Measurements from ENCODE around the gene ADAMTS12.
"Not testable (repeated sequence)": the region's sequence is repeated elsewhere in the genome, so short reads cannot be mapped to it uniquely, and the experiment has no call there.

The ADAMTS12 gene

DNA sequence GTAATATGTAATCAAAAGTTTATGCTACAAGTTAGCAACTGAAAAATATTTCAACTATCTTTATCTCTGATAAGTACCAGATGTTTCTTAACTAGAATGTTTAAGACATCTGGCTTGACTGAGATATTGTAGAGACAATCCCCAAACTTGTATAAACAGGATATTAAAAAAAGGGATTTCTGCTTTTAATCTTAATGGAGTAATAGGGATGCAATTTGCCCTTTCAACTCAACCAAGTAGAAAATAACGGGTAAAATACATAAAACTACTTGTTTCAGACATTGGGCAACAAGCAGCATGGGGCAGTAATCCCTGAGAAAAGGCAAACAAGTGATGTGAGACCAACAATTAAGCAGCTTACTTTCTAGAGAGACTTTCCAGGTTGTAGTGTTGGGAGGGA, 9.4 kb upstream of the ADAMTS12 start:
- no peak for DNase-seq (ENCODE audit: low spot score)

- DNase-seq (ENCODE audit: low spot score): no peak
Observed at GRCh38 chr5:33894566-33894965, 2.8 kb upstream of the ADAMTS12 start.

DNA sequence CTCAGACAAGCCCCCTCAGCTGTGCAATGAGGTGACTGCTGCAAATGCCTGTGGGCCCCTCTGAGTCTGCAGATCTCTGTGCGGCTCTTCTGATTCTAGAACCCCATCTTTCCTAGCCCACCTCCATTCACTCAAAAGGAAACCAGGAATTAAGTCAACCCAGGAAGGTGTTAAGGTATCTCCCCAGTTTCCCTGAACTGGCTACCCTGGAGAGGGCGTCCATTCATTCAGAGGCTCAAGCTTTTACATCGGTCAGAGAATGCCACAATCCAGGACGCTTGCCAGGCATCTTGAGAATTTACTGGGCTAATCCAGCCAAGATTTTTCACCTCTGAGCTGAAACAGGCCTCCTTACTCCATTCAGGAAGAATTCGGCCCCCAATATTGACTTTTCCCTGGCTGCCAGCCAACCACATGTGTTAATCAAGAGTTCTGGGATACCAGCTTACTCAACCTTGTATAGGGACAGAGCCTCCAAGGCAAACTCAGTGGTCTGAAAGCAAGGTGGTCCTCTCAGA, 889 bp upstream of the ADAMTS12 start:
- no peak for DNase-seq (ENCODE audit: low spot score)

GRCh38 chr5:33891446-33891787, 373 bp downstream of the ADAMTS12 start:
- no peak for DNase-seq (ENCODE audit: low spot score)

DNA sequence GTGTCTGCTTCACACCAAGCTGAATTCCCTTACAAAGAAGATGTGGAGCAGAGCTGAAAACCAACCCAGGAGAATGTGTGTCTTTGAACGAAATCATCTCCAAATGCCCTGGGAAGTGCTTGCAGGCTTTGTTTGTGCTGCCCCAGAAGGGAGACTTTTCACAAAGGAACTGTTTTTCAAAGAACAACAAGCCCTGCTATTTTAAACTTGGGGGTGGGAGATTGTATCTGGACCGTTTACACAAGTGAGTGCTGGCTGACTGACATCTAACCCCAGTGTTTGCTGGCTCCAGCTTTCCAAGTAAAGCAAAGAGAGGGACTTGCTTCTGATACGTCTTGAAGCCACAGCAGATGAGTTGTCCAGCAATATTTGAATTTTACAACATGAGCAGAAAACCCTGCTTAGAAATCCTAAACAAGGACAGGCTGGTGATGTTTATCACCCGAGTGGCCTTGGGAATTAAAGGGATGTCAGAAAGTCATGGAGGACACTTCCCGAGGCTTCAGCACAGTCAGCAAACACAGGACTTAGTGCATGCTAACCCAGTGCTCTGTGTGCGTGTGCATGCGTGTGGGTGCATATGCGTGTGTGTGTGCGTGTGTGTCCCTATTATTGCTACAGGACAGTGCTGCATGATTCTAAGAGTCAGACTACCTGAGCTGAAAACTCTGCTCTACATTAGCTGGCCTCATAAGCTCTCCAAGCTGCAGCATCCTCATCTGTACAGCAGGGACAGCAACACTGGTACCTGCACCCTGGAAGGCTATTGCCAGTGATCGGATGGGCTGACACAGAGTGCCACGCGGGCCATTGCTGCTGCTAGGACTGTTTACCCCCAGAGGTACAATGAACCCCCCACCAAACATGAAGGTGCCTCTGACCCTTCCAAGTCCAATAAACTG, 1.4 kb downstream of the ADAMTS12 start:
- no peak for DNase-seq (ENCODE audit: low spot score)

- DNase-seq (ENCODE audit: low spot score): no peak
Observed at GRCh38 chr5:33888587-33888986, 3.2 kb downstream of the ADAMTS12 start.

GRCh38 chr5:33887268-33887667, 4.5 kb downstream of the ADAMTS12 start:
- no peak for DNase-seq (ENCODE audit: low spot score)

DNA sequence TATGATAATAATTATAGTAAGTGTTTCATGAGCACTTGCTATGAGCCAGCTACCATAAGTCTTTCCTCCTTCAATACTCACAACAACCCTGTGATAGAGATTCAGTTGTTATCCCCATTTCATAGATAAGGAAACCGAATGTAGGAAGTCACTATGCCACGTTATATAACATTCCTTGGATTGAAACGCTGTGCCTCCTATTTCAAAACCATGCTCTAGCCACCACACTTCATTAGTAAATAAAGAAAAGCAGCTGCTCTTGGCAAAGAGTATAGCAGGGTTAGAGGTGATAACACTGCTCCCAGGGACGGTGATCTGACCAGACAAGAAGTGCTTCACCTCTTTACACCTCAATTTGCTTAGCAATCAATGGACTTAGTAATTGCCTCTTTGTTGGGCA, 5.5 kb downstream of the ADAMTS12 start:
- DNase-seq (ENCODE audit: low spot score): no peak

DNA sequence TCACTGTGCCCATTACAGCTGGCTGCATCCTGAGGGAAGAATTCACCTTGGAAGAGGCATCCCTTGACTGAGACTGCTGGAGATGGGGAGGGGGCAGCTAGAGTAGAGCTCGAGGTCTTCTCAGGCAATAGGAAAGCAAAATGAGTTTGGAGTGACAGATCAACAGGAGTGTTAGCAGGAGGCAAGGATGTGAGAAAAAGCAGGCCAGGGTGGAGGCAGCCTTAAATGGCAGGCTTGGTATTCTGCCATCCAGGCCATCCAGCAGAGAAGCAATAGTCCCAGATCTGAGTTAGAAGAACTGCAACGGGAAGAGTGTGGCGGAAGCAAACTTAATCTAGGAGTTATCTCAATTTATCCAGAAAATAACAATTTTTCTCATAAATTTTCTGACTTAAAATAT, 6.1 kb downstream of the ADAMTS12 start:
- no peak for DNase-seq (ENCODE audit: low spot score)

DNA sequence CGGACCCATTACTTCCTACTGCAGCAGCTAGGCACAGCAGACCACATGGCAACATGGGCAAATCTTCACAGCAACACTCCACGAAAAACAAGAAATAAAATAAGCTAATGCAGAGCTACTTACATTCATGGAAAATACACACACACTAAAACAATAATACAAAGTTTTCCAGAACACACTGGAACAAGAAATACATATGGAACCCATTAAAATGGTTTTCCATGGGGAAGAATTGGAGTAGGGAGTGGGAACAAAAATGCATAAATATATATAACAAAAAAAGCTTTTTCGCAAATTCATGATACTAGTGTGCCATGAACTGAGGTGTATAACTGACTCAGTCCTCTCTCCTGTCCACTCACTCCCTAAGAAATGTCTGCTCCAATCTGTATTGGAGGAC, 8.3 kb downstream of the ADAMTS12 start:
- no peak for DNase-seq (ENCODE audit: low spot score)

DNA sequence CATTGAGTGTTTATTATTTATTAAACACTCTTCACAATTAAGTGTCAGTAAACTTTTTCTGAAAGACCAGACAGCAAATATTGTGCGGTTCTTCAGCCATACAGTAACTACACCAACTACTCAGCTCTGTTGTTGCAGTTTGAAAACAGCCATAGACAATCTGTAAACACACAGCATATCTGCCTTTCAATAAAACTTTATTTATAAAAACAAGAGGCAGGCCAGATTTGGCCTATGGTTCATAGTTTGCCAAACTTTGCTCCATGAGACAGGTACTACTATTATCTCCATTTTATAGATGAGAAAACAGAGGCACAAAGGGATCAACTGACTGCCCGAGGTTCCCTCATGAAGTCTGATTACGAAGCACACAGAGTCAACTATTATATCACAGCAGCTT, 11.5 kb downstream of the ADAMTS12 start:
- DNase-seq (ENCODE audit: low spot score): no peak

DNA sequence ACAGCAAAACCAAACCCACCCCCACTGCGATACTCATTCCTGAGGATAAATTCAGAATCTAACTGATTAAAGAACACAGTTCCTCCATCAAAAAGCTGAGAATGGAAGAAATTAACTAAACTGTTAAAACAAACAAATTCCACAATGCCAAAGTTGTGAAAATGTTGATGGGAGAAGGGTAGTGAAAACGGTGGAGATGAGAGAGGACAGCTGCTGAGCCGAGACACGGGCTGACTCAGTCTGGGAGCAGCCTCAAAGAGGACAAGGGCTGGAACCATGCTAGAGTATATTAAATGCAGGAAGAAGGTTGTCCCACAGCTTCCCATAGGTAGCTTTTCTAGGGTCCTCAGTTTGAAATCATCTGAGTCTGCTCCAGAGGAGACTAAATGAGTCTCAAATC, 14.3 kb downstream of the ADAMTS12 start:
- DNase-seq (ENCODE audit: low spot score): no peak

DNA sequence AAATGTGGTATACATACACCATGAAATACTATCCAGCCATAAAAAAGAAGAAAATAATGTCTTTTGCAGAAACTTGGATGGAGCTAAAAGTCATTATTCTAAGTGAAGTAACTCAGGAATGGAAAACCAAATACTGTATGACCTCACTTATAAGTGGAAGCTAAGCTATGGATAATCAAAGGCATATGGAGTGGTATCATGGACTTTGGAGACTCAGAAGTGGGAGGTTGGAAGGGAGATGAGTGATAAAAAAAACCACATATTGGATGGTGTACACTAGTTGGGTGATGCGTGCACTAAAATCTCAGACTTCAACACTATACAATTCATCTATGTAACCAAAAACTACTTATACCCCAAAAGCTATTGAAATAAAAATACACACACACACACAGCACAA, 24.5 kb downstream of the ADAMTS12 start:
- no peak for DNase-seq (ENCODE audit: low spot score)

DNA sequence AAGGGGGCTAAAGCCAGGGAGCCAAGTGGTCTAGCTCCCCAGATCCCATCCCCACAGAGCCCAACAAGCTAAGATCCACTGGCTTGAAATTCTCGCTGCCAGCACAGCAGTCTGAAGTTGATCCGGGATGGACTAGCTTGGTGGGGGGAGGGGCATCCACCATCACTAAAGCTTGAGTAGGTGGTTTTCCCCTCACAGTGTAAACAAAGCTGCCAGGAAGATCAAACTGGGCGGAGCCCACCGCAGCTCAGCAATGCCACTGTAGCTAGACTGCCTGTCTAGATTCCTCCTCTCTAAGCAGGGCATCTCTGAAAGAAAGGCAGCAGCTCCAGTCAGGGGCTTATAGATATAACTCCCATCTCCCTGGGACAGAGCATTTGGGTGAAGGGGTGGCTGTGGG, 32.6 kb downstream of the ADAMTS12 start:
- not testable (repeated sequence) for DNase-seq (ENCODE audit: low spot score)

GRCh38 chr5:33857037-33857436, 34.8 kb downstream of the ADAMTS12 start:
- no peak for DNase-seq (ENCODE audit: low spot score)

GRCh38 chr5:33855396-33855795, 36.4 kb downstream of the ADAMTS12 start:
- no peak for DNase-seq (ENCODE audit: low spot score)

GRCh38 chr5:33854733-33855151, 37.0 kb downstream of the ADAMTS12 start:
- no peak for DNase-seq (ENCODE audit: low spot score)

DNA sequence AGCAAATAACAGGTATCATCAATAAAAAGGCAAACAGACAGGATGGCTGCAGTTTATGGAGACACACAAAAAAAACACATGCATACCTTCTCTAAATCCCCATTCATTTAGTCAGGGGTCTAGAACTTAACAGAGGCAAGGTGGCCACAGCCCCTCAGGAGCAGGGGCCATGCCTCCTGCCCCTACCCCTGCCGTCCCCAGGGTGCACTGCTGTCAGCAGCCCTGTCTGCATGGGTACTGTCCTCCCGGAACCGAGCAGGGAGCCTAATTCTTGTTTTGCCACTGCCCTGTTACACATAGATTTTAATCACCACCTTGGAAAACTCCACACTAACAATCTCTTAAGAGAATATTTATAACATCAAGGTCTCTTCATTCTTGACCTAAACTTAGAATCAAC, 39.0 kb downstream of the ADAMTS12 start:
- DNase-seq (ENCODE audit: low spot score): no peak

GRCh38 chr5:33852319-33852718, 39.5 kb downstream of the ADAMTS12 start:
- no peak for DNase-seq (ENCODE audit: low spot score)

GRCh38 chr5:33850100-33850594, 41.6 kb downstream of the ADAMTS12 start:
- DNase-seq (ENCODE audit: low spot score): no peak

GRCh38 chr5:33848554-33848953, 43.2 kb downstream of the ADAMTS12 start:
- DNase-seq (ENCODE audit: low spot score): no peak

GRCh38 chr5:33846851-33847250, 44.9 kb downstream of the ADAMTS12 start:
- no peak for DNase-seq (ENCODE audit: low spot score)

- DNase-seq (ENCODE audit: low spot score): no peak
Observed at GRCh38 chr5:33843579-33843978, 48.2 kb downstream of the ADAMTS12 start.

- no peak for DNase-seq (ENCODE audit: low spot score)
Observed at GRCh38 chr5:33842456-33842855, 49.3 kb downstream of the ADAMTS12 start.

Data from left forelimb (tissue), 1 donor.